ENCODE data around the gene ACAT2.

Gene ACAT2

GRCh38 chr6:159726918-159727716 lies 34.7 kb upstream of the ACAT2 start, which contains the start of gene WTAP:
Gene WTAP, plus strand, starts transcription at chr6:159727506. Its CDS starts 8,760 bp downstream, at chr6:159736266.
- peak within 1 kb of the TSS; percentile 96 for H2AFZ ChIP-seq (ENCODE audit: insufficient read depth, low read length, poor library complexity)
- H3K27ac ChIP-seq (ENCODE audit: low read depth, low read length) = peak within 1 kb of the TSS; percentile 100
- peaks cover 2 to 5% of the 10 kb centered on the region in 2 experiments for H3K36me3 ChIP-seq (ENCODE audit: control insufficient read depth in 1 of 2, insufficient read depth in 2 of 2, low read length in 2 of 2)
- peak; percentile 94 to 98 for DNase-seq
- peak within 1 kb of the TSS; percentile 95 for H3K4me3 ChIP-seq (ENCODE audit: low read depth, low read length)
- no peaks in the 10 kb centered on the region for H3K9me3 ChIP-seq (ENCODE audit: insufficient read depth, low read depth, low read length)
- peak within 1 kb of the TSS; percentile 97 for H2BK5ac ChIP-seq (ENCODE audit: low read depth, low read length, poor library complexity)
- no peaks in the 10 kb centered on the region for H3K27me3 ChIP-seq (ENCODE audit: insufficient read depth, low read length)
- H4K91ac ChIP-seq (ENCODE audit: low read depth, low read length) = peak within 1 kb of the TSS; percentile 99
- H3K23ac ChIP-seq (ENCODE audit: low read length) = no peak within 1 kb of the TSS
- peaks cover 13% of the 10 kb centered on the region for H3K79me1 ChIP-seq (ENCODE audit: low read length)
- H2BK12ac ChIP-seq (ENCODE audit: low read length) = no peak within 1 kb of the TSS
- peak within 1 kb of the TSS; percentile 99 for H3K18ac ChIP-seq (ENCODE audit: low read length)
- peak within 1 kb of the TSS; percentile 98 for H4K8ac ChIP-seq (ENCODE audit: low read depth, low read length)
- H3K9ac ChIP-seq (ENCODE audit: low read length) = peak within 1 kb of the TSS; percentile 100
- peak within 1 kb of the TSS; percentile 99 for H4K12ac ChIP-seq (ENCODE audit: low read depth, low read length)
- peaks cover 19% of the 10 kb centered on the region for H3K79me2 ChIP-seq (ENCODE audit: control insufficient read depth, insufficient read depth, low read length, poor library complexity)
- no peaks in the 10 kb centered on the region for H3K4me1 ChIP-seq (ENCODE audit: control insufficient read depth in 1 of 2, insufficient read depth in 2 of 2, low read length in 2 of 2)
- peak within 1 kb of the TSS; percentile 95 for H2BK120ac ChIP-seq (ENCODE audit: insufficient read depth, low read length, poor library complexity)
- peak within 1 kb of the TSS; percentile 98 for H3K14ac ChIP-seq (ENCODE audit: low read length)
- peak within 1 kb of the TSS; percentile 98 for H3K4ac ChIP-seq (ENCODE audit: low read depth, low read length)
- peak within 1 kb of the TSS; percentile 84 for H2AK5ac ChIP-seq (ENCODE audit: low read length)
- peak within 1 kb of the TSS; percentile 56 for H3K4me2 ChIP-seq (ENCODE audit: low read length)
- WGBS (ENCODE audit: extremely low coverage, insufficient coverage, insufficient read length) = no CpG with 5 or more reads among the region's 93 CpGs

- Histone ChIP-seq H2BK12ac (ENCODE audit: low read length) (no peak overlapping the region), H3K14ac (ENCODE audit: low read length) (peak overlapping the region; percentile 97), H4K8ac (ENCODE audit: low read depth, low read length) (peak overlapping the region; percentile 98), H3K27ac (ENCODE audit: low read depth, low read length) (peak overlapping the region; percentile 100), H2BK120ac (ENCODE audit: insufficient read depth, low read length, poor library complexity) (peak overlapping the region; percentile 95), H3K23ac (ENCODE audit: low read length) (no peak overlapping the region), H3K27me3 (ENCODE audit: insufficient read depth, low read length) (no peaks in the 10 kb centered on the region), H3K4ac (ENCODE audit: low read depth, low read length) (peak overlapping the region; percentile 98), H2BK5ac (ENCODE audit: low read depth, low read length, poor library complexity) (peak overlapping the region; percentile 96), H3K79me1 (ENCODE audit: low read length) (peaks cover 13% of the 10 kb centered on the region), H3K79me2 (ENCODE audit: control insufficient read depth, insufficient read depth, low read length, poor library complexity) (peaks cover 22% of the 10 kb centered on the region), H3K4me3 (ENCODE audit: low read depth, low read length) (peak overlapping the region; percentile 86), H3K18ac (ENCODE audit: low read length) (peak overlapping the region; percentile 99), H3K36me3 (ENCODE audit: control insufficient read depth in 1 of 2, insufficient read depth in 2 of 2, low read length in 2 of 2) (peaks cover 2 to 5% of the 10 kb centered on the region in 2 experiments), H2AK5ac (ENCODE audit: low read length) (peak overlapping the region; percentile 84), H3K4me2 (ENCODE audit: low read length) (peak overlapping the region; percentile 45), H4K91ac (ENCODE audit: low read depth, low read length) (peak overlapping the region; percentile 99), H3K9ac (ENCODE audit: low read length) (peak overlapping the region; percentile 90), H2AFZ (ENCODE audit: insufficient read depth, low read length, poor library complexity) (peak overlapping the region; percentile 96), H4K12ac (ENCODE audit: low read depth, low read length) (peak overlapping the region; percentile 99), H3K4me1 (ENCODE audit: control insufficient read depth in 1 of 2, insufficient read depth in 2 of 2, low read length in 2 of 2) (no peaks in the 10 kb centered on the region), H3K9me3 (ENCODE audit: insufficient read depth, low read depth, low read length) (no peaks in the 10 kb centered on the region)
- DNase-seq = peak in 1 of 2 donors; percentile 57
- WGBS (ENCODE audit: extremely low coverage, insufficient coverage, insufficient read length) = no CpG with 5 or more reads among the region's 44 CpGs
These were observed 34.0 kb upstream of the ACAT2 start for GRCh38 chr6:159727717-159728445.

GRCh38 chr6:159728531-159728964 lies 33.3 kb upstream of the ACAT2 start:
- no peaks in the 10 kb centered on the region for H3K4me1 ChIP-seq (ENCODE audit: control insufficient read depth in 1 of 2, insufficient read depth in 2 of 2, low read length in 2 of 2)
- peaks cover 2 to 5% of the 10 kb centered on the region in 2 experiments for H3K36me3 ChIP-seq (ENCODE audit: control insufficient read depth in 1 of 2, insufficient read depth in 2 of 2, low read length in 2 of 2)
- H3K27me3 ChIP-seq (ENCODE audit: insufficient read depth, low read length) = no peaks in the 10 kb centered on the region
- no peak overlapping the region for H3K27ac ChIP-seq (ENCODE audit: low read depth, low read length)
- H2BK12ac ChIP-seq (ENCODE audit: low read length) = no peak overlapping the region
- no peak overlapping the region for H3K23ac ChIP-seq (ENCODE audit: low read length)
- no peak overlapping the region for H4K8ac ChIP-seq (ENCODE audit: low read depth, low read length)
- H4K12ac ChIP-seq (ENCODE audit: low read depth, low read length) = no peak overlapping the region
- peak overlapping the region; percentile 89 for H3K4me2 ChIP-seq (ENCODE audit: low read length)
- peaks cover 13% of the 10 kb centered on the region for H3K79me1 ChIP-seq (ENCODE audit: low read length)
- no CpG with 5 or more reads among the region's 9 CpGs for WGBS (ENCODE audit: extremely low coverage, insufficient coverage, insufficient read length)
- H3K14ac ChIP-seq (ENCODE audit: low read length) = no peak overlapping the region
- no peak overlapping the region for H3K4ac ChIP-seq (ENCODE audit: low read depth, low read length)
- no peak overlapping the region for H2AFZ ChIP-seq (ENCODE audit: insufficient read depth, low read length, poor library complexity)
- H3K79me2 ChIP-seq (ENCODE audit: control insufficient read depth, insufficient read depth, low read length, poor library complexity) = peaks cover 24% of the 10 kb centered on the region
- no peak overlapping the region for H2AK5ac ChIP-seq (ENCODE audit: low read length)
- no peak overlapping the region for H3K9ac ChIP-seq (ENCODE audit: low read length)
- no peak overlapping the region for H3K18ac ChIP-seq (ENCODE audit: low read length)
- H2BK120ac ChIP-seq (ENCODE audit: insufficient read depth, low read length, poor library complexity) = no peak overlapping the region
- DNase-seq = no peak
- no peak overlapping the region for H2BK5ac ChIP-seq (ENCODE audit: low read depth, low read length, poor library complexity)
- no peak overlapping the region for H4K91ac ChIP-seq (ENCODE audit: low read depth, low read length)
- H3K4me3 ChIP-seq (ENCODE audit: low read depth, low read length) = no peak overlapping the region
- no peaks in the 10 kb centered on the region for H3K9me3 ChIP-seq (ENCODE audit: insufficient read depth, low read depth, low read length)

- Histone ChIP-seq H4K91ac (ENCODE audit: low read depth, low read length) (no peak overlapping the region), H3K23ac (ENCODE audit: low read length) (no peak overlapping the region), H2BK120ac (ENCODE audit: insufficient read depth, low read length, poor library complexity) (no peak overlapping the region), H3K27me3 (ENCODE audit: insufficient read depth, low read length) (no peaks in the 10 kb centered on the region), H3K18ac (ENCODE audit: low read length) (no peak overlapping the region), H3K36me3 (ENCODE audit: control insufficient read depth in 1 of 2, insufficient read depth in 2 of 2, low read length in 2 of 2) (peaks cover 0 to 5% of the 10 kb centered on the region in 2 experiments), H2BK12ac (ENCODE audit: low read length) (no peak overlapping the region), H4K12ac (ENCODE audit: low read depth, low read length) (no peak overlapping the region), H3K4me2 (ENCODE audit: low read length) (peak overlapping the region; percentile 43), H3K4me3 (ENCODE audit: low read depth, low read length) (no peak overlapping the region), H3K9me3 (ENCODE audit: insufficient read depth, low read depth, low read length) (no peaks in the 10 kb centered on the region), H4K8ac (ENCODE audit: low read depth, low read length) (no peak overlapping the region), H3K27ac (ENCODE audit: low read depth, low read length) (no peak overlapping the region), H3K4ac (ENCODE audit: low read depth, low read length) (peak overlapping the region; percentile 98), H2AFZ (ENCODE audit: insufficient read depth, low read length, poor library complexity) (no peak overlapping the region), H3K14ac (ENCODE audit: low read length) (no peak overlapping the region), H3K4me1 (ENCODE audit: control insufficient read depth in 1 of 2, insufficient read depth in 2 of 2, low read length in 2 of 2) (no peaks in the 10 kb centered on the region), H3K79me1 (ENCODE audit: low read length) (peaks cover 13% of the 10 kb centered on the region), H3K9ac (ENCODE audit: low read length) (no peak overlapping the region), H2AK5ac (ENCODE audit: low read length) (no peak overlapping the region), H2BK5ac (ENCODE audit: low read depth, low read length, poor library complexity) (no peak overlapping the region), H3K79me2 (ENCODE audit: control insufficient read depth, insufficient read depth, low read length, poor library complexity) (peaks cover 28% of the 10 kb centered on the region)
- DNase-seq = peak in 1 of 2 donors; percentile 18
- no CpG with 5 or more reads among the region's 4 CpGs for WGBS (ENCODE audit: extremely low coverage, insufficient coverage, insufficient read length)
These were observed 32.1 kb upstream of the ACAT2 start for GRCh38 chr6:159729598-159730331.

Measured in trophoblast cell (in vitro differentiated cells and primary cell).